ENCODE measurements around the gene PARP3.

The PARP3 gene

DNA sequence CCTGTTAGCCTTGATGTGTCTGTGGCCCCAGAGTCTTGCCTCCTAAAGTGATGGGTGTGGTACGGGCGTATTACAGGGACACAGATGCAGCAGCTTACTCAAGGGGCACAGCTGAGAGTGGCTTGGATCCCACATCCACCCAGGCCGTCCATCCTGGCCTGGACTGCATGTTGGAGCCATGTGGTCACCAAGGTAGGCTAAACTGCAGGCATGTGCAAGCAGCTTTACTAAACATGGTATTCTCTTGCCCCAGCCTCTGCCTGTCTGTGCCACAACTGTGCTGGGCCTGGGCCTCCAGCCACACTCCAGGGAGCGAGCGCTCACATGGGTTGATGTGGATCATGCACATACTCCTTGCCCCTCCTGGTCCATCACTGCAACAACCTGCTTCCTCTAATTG is 7.0 kb downstream of the PARP3 start:
- no peak for DNase-seq

DNA sequence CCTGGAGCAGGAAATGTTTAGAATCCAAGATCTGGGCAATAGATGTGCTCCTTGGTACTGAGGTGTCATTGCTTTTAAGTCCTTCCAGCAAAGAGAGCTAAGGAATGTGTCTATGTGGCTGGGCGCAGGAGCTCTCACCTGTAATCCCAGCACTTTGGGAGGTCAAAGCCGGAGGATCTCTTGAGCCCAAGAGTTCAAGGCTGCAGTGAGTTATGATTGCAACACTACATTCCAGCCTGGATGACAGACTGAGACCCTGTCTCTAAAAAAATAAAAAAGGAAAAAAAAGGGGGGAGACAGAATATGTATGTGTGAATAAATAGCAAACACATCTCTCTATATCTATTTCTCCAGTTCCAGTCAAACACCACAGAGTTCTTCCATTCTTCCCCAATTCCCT is 8.7 kb downstream of the PARP3 start:
- DNase-seq: no peak

DNA sequence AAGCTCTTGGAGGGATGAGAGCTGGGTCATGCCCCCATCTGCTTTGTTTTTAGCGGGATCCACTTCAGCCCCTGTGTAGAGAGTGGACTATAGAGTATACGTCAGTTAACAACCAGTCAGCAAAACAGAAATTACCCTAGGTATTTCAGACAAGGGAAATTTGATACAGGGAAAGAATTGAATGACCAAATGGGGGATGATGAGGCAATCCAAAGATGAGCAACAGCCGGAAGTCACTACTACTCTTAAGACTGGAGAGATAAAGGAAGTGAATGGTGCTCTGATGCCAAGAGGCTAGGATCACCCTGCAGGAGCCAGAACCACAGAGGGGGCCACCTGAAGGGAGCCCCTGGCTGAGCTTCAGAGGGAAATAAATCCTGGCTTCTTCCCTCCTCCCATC is 11.3 kb downstream of the PARP3 start:
- DNase-seq: peak; percentile 87

DNA sequence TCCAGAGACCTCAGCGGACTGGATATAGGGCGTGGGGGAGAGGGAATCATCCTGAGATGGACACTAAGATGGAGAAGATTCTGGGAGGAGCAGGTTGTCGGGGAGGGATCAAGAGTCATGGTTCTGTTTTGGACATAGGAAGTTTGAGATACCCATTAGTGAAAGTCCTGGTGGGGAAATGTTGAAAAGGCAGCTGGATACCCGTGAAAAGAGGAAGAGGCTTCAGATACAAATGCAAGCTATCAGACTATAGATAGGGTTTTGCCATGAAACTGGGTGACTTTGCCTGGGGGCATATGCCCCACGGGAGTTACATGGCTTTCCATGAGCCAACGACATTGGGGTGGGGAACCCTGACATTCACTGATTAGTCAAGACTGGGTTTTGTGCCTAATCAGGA is 11.9 kb downstream of the PARP3 start:
- peak; percentile 45 for DNase-seq

DNA sequence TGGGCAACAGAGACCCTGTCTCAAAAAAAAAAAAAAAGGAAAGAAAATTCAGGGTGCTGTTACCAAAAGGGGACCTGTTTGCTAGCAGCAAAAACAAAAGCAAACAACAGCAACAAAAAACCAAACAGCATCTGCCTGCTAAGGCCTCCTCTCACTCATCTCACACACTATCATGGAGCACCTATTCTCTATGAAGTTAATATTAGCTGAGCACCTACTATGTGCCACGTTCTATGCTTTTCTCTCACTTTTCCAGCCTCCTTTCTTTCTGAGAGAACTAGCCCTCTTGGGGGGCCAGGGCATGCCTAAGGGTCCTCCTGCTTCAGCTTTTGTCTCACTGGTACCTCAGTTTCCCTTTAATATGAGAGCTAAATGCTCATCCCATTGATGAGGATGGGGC is 12.6 kb downstream of the PARP3 start:
- DNase-seq: no peak

DNA sequence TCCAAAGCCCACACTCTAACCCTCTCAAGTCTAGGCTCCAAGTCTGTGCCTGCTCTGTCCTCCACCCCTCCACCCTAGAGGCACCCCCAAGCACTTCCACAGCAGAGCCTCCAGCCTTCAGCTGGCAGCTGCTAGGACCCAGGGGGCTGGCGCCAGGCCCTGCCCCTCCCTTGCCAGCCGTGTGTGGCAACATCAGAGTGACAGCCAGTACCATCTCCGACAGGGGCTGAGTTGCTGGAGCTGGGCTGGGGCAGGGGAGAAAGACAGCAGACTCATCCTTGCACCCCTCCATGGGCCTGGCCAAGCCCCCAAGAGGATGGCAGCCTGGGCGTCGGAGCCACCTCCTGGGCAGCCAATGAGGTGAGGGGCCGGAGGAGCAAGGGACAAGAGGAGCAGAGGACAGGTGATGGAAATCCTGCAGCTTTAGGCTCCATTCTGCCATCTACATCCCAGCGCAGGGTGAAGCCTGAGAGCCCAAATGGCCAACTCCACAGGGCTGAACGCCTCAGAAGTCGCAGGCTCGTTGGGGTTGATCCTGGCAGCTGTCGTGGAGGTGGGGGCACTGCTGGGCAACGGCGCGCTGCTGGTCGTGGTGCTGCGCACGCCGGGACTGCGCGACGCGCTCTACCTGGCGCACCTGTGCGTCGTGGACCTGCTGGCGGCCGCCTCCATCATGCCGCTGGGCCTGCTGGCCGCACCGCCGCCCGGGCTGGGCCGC is 13.2 kb downstream of the PARP3 start, which contains the start of gene GPR62:
Gene GPR62 (plus strand): TSS at position 207 of the 718 bp plus-strand sequence. CDS start 272 bp downstream, at position 479.
- no peak for DNase-seq

DNA sequence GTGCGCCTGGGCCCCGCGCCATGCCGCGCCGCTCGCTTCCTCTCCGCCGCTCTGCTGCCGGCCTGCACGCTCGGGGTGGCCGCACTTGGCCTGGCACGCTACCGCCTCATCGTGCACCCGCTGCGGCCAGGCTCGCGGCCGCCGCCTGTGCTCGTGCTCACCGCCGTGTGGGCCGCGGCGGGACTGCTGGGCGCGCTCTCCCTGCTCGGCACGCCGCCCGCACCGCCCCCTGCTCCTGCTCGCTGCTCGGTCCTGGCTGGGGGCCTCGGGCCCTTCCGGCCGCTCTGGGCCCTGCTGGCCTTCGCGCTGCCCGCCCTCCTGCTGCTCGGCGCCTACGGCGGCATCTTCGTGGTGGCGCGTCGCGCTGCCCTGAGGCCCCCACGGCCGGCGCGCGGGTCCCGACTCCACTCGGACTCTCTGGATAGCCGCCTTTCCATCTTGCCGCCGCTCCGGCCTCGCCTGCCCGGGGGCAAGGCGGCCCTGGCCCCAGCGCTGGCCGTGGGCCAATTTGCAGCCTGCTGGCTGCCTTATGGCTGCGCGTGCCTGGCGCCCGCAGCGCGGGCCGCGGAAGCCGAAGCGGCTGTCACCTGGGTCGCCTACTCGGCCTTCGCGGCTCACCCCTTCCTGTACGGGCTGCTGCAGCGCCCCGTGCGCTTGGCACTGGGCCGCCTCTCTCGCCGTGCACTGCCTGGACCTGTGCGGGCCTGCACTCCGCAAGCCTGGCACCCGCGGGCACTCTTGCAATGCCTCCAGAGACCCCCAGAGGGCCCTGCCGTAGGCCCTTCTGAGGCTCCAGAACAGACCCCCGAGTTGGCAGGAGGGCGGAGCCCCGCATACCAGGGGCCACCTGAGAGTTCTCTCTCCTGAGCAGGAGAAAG is 14.0 kb downstream of the PARP3 start:
- DNase-seq: no peak

DNA sequence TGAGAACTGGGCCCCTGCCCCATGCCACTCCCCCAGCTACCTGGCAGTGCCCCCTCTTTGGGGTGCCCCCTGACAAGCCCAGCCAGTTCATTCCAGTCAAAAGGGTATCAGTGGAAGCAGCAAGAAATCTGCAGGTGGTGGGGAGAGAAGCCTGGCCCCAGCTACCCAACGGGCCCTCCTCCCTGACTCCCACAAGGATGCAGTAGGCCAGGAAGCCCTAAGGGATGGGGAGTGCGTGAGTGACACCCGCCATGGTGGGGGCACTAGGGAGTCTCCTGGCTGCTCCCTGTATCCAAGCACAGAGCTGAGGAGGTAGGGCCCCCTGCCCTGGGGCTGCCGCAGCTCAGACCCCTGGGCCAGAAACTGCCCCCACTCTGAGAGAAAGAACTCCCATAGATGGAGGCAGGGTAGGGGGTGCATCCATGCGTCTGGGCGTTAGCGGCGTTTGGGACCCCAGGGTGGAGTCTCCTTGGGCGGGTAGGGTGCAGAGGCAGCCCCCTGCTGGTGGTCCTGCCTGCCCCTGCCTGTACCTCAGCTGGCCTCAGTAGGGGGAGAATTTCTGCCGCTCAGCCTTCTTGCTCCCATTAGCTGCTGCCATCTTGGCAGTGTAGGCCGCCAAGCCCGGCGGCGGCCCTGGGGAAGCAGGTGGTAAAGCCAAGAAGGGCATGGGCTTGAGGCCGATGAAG is 15.5 kb downstream of the PARP3 start:
- DNase-seq: no peak

DNA sequence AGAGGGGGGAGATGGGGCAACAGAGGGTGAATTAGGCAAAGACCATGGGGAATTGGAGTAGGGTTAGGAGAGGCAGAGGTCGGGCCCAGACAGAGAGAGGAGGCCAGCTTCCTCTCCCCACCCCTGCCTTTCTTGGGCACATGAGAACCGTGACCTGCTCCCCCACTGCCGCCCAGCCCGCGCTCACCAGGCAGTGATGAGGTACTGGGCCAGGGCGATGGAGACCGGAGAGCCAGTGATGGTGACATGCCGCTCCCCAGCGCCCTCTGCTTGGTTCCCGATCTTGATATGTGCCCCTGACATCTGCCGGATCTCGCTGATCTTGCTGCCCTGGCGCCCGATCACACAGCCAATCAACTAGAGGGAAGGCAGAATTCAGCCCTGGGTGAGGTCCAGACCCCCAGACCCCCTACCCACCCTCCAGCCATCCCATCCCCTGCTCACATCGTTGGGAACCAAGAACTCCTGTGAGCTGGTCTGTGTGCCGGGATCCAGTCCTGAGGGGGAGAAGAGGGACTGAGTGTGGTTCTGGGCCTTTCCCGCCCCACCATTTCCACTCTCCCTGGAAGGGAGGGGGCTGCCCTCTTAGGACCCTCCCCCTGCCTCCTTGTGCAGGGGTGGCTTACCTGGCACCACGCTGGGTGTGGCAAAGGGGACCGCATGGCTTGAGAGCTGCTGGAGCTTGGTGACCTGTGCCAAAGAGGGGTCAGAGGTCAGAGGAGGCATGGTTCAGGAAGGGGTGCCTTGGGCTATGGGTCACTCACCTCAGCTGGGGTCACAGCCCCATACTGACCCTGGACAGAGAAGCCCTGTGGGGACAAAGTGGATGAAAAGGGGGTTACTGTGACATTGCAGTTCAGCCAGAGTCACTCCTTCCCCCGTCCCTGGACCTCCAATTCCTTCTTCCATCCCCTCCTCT is 16.7 kb downstream of the PARP3 start:
- no peak for DNase-seq

DNA sequence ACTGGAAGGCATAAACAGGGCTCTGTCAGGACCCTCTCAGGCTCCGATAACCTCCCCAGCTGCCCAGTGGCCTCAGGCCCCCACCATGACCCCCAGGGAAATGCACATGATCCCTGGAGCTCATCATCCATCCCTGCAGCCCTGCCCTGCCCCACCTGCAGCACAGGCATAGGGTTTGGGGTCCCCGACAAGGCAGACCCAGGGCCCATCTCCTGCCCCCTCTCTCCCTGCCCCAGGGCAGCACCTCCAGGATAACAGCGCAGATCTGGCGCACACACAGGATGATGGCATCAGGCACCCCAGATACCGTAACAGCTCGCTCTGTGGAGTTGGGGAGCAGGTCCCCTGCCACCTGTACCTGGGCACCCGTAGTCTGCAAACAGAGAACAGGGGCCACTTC is 17.5 kb downstream of the PARP3 start:
- no peak for DNase-seq

DNA sequence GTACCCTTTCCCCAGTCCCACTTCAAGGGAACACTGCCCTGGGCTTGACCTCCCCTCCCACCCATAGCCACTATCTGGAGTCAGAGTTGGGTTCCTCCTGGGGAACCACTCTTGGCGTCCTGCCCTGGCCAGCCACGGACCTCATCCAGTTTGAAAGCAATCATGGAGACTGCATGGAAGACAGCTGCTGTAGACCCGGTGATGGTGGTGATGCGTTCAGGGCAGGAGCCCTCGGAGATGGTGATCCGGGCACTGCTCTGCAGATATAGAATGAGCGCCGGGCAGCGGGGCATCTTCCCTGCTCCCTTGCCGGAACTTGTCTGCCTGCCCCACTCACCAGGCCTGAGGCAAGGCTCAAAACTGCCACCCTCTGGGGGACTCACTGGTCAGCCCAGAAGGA is 18.2 kb downstream of the PARP3 start:
- no peak for DNase-seq

DNA sequence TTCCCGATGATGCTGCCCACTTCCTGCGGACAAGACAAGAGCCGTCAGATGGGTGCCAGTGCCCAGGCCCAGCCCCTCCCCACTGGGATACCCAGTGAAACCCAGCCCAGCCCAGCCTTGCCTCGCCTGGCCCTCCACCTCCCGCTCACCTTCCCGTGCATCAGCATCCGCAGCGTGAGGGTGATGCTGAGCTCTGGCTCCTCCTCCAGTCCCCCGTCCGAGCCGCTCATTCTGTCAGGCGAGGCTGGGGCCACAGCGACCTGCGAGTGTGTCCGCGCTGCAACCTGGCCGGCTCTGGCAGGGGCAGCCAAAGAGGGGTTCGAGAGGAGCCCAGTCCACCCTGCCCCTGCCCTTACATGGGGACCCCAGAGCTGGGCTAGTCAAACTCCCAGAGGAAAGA is 18.8 kb downstream of the PARP3 start:
- no peak for DNase-seq

DNA sequence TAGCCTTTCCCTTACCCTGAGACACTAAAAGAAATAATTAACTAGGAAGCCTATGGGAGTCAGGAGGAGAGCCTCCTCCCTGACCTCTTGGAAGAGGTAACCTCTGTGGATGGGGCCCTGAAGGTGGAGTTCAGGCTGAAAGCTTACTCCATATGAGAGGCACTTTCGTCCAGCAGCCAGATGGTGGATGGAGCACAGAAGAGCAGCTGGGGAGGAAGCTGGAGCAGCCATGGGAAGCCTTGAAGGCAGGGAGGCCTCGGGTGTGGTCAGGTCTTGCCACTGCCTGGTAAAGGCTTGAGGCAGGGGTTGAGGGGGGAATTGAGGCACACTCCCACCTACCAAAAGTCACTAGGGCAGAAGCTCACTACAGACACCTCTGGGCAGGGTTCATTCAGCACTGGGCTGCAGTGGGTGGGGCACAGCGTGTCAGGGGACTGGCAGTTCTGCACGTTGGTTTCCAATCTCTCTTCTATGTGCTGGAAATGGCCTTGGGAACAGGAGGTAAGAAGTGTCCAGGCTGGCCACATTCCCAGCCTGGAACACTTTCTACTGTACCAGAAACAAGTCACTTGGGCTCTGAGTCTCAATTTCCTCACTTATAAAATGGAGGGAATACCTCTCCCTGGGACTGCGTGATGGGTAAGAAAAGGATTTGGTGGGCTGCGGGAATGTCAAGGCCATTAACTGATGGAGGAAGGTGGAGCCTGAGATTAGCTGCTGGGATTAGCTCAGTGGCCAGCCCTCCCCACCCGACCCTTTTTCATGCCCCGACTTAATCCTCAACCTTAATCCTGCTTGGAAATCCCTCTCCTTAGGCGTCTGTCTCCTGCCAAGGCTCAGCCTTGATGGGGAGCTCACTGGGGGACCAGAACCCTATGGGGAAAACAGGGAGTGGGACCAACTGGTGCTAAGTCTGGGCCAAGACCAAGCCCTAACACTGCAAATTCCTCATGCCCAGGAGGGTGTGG is 19.7 kb downstream of the PARP3 start:
- DNase-seq: no peak

DNA sequence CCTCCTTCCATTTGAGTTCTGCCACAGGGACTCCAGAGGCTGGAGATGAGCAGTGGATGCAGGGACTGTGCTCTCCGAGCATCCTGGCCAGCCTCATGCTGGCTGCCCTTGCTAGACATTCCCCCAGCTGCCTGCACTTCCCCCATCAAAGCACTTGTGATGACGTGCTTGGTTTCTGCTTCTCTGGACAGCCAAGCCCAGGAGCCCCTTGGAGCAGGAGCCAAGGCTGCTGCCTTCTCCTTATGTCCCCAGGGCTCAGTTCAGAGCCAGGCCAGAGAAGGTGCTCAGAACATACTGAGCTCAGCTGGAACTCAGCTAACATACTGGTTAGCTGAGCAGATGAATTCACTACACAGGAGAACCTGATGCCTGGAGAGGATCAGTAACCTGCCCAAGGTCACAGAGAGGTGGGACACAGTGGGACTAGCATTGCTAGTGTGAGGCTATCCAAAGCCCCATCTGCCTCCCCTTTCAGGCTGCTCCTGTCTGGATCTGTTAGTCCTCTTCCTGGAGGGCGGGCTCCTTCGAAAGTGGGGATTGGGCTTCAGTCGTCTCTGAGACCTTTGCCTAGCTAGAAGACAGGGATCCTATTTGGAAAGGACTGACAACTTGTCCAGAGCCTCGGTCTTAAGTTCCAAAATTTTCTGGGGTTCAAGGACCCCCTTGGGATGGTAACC is 20.8 kb downstream of the PARP3 start:
- DNase-seq: no peak

DNA sequence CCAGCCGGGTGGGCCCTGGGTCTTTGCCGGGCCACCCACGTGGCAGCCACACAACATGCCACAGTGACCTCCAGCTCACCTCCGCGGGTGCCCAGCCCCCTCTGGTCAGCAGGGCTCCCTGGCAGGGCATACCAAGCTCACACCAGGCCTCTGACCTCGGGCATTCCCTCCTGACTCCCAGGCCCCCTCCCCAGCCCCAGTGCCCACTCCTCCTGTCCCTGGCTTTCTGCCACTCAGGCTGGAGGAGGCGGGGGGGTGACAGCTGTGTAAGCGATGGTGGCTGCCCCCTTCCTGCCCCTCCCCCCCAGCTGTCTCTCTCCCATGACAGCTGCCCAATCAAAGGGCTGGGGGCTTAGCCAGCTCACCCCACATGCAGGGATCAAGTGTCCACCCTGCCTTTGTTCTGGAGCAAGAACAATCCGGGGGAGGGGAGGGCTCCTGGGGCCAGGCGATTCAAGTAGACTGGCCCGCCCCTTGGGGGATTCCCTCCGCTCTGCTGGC is 21.8 kb downstream of the PARP3 start:
- no peak for DNase-seq

DNA sequence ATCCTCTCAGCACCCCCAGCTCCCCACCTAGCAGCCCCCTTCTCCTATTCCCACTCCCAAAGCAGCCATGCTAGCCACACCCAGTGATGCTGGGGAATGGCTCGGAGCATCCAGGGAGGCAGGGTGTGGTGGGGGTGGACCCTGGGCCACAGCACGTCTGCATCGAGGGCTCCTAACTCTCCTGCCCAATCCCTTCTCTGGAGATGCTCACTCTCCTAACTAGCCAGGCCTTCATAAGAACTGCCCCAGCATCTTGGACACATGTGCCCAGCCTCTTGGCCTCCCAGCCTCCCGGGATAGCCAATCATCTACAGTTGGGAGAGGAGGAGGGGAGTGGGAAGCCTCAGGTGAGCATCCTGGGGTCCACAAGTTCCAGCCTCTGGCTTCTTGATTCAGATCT is 22.4 kb downstream of the PARP3 start:
- DNase-seq: no peak

DNA sequence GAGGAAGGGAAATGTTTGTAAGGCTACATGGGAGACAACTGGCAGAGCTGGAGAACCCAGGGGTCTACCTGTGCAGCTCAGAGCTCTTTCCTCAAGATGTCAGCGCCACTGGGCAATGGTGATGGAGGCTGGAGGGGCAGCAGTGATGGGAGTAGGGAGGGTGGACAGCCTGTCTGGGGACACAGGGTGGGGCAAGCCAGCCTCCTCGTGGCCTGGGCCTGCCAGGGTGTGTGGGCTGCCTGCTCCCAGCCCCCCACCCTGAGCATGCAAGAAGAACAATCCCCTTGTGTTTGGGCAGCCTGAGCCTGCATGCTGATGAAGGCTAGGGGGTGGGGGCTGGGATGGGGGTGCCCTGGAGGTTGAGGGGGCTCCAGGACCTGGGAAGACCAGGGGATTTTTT is 23.9 kb downstream of the PARP3 start:
- DNase-seq: no peak

DNA sequence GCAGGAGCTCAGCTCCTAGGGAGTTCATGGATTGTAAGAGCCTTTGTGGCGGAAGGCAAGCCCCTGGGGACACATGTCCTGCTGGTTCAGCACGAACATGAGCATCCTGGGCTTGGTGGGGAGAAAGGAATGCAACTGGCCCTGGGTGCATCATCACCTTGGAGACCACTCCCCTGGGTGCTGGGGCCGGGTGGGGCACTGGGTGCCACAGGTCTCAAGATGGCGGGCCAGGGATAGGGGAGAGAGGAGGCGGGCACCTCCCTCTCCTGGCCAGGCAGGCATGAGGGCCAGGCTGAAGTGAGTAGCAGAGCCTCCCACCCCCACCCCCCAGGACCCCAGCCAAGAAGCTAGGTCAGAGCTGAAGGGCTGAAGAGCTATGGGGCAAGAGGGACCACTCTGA is 24.3 kb downstream of the PARP3 start:
- no peak for DNase-seq

DNA sequence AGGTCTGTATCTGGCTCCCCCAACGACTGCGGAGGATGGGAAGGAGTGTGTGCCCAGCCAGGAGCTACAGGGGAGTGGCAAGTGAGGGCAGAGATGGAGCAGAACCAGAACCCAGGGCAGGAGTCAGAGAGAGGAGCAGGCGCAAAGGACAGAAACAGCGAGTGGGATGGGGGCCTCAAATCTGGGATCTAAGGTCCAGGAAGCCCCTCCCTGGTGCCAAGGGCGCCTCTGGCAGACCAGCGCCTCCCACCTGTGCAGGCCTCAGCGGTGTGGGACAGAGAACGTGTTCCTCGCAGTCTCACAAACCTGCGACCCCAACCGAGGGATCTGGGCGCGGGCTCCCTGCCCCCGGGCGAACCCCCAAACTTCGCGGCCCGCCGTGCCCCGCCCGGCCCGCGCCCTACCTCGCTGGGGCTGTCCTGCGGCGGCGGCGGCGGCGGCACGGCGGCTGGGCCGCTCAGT is 24.8 kb downstream of the PARP3 start:
- DNase-seq: no peak

DNA sequence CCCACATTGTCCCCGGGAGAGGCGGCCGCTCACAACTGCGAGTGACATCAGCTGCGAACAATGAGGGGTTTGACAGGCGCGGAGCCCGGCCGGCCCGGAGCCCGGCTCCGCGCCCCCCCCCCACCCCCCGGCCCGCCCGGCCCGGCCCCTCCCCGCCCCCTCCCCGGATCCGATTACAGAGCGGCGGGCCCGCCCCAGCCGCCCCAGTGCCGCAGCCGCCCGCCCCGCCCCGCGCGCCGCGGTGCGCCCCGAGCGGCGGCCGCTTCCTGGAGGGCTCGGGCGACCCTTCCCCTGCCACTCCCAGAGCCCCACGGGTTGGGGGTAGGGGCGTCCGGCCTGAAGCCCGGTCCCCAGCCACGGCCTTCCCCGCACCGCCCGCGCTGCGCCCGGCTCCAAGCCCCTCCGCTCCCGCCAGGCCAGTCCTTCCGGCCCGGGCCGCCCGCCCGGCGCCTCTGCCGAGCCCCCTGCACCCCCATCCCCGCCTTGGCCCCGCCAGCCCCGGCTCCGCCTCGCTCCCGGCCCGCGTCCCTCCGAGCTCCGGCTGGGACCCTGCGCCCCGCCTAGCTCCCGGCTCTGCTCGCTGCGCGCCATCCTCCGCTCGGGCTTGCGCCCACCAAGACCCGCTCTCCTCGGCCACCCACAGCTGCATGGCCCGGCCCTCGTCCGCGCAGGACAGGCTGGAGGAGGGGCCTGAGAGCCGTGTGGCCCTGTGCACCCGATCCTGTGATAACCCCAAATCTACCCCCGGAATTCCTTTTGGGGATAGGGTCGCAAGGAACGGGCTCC is 25.4 kb downstream of the PARP3 start, which contains the start of gene PCBP4:
Gene PCBP4 (minus strand): TSS at position 71 of the 786 bp plus-strand sequence. CDS start 6,214 bp downstream, outside the sequence.
- no peak for DNase-seq

Data from inflammatory macrophage treated with lipopolysaccharide for 4 hours (primary cell).